ENCODE measurements around the gene KCTD1. TPM values are rescaled to one million over a fixed set of nuclear protein-coding genes. Genes with fewer than 3 reads are reported as not detected.

KCTD1 gene
- total and polyA plus RNA-seq, 2 donors (not counting 1 experiment from before 2014, with no cell fraction given): 2.3 to 5.0 TPM

GRCh38 chr18:26424428-26425147 is 123.8 kb downstream of the KCTD1 start:
- no peak overlapping the region for H3K4me2 ChIP-seq (replicated peaks; ENCODE audit: low read depth, low read length, poor library complexity, severe bottlenecking)
- no peaks in the 10 kb centered on the region for H3K36me3 ChIP-seq (replicated peaks in 1 of 2; ENCODE audit: control extremely low read depth in 1 of 2, control insufficient read depth in 1 of 2, extremely low read depth in 1 of 2, insufficient read depth in 2 of 2, low read length in 1 of 2)
- Mint-ChIP-seq H3K27ac (no peak overlapping the region), H3K27me3 (no peaks in the 10 kb centered on the region), H3K4me3 (no peak overlapping the region), H3K4me1 (peaks cover 2% of the 10 kb centered on the region), H3K9me3 (ENCODE audit: insufficient read depth) (no peaks in the 10 kb centered on the region)
- no peaks in the 10 kb centered on the region for H3K79me2 ChIP-seq (ENCODE audit: control insufficient read depth, insufficient read depth, low read length)
- ATAC-seq (ENCODE audit: low read depth): no peak
- H3K27me3 ChIP-seq (replicated peaks in 1 of 4; ENCODE audit: control extremely low read depth in 1 of 4, control insufficient read depth in 3 of 4, insufficient read depth in 4 of 4, low read length in 3 of 4): no peaks in the 10 kb centered on the region
- no peak overlapping the region for H2AFZ ChIP-seq (ENCODE audit: insufficient read depth, low read depth, low read length, poor library complexity, severe bottlenecking)
- H4K20me1 ChIP-seq (ENCODE audit: control insufficient read depth, insufficient read depth, low read length, poor library complexity, severe bottlenecking): no peaks in the 10 kb centered on the region
- TF ChIP-seq EZH2 (IDR thresholded peaks at IDR 0.05; ENCODE audit: borderline replicate concordance, insufficient read depth, low read depth, low read length, poor library complexity, severe bottlenecking) (no peak), CTCF (IDR thresholded peaks at IDR 0.05) (no peak)
- no peak overlapping the region for H3K27ac ChIP-seq (ENCODE audit: low read length in 2 of 2)
- H3K9ac ChIP-seq (ENCODE audit: low read length): no peak overlapping the region
- DNase-seq: no peak
- H3K9me3 ChIP-seq (ENCODE audit: control extremely low read depth in 1 of 3, control insufficient read depth in 2 of 3, insufficient read depth in 1 of 3, low read length in 2 of 3): no peaks in the 10 kb centered on the region
- 89% methylated on average over 4 of the region's 4 CpGs for WGBS (ENCODE audit: insufficient coverage)
- POLR2A ChIA-PET: no interaction called here
- H3K4me1 ChIP-seq (ENCODE audit: control insufficient read depth in 2 of 2, insufficient read depth in 2 of 2, low read length in 2 of 2): no peaks in the 10 kb centered on the region
- intact Hi-C loops (cut with micrococcal nuclease): no loop called here
- CTCF ChIA-PET: no interaction called here
- H3K4me3 ChIP-seq (ENCODE audit: control extremely low read depth in 1 of 5, extremely low read depth in 1 of 5, insufficient read depth in 1 of 5, low read depth in 2 of 5, low read length in 4 of 5): no peak overlapping the region

- H2AFZ ChIP-seq (ENCODE audit: insufficient read depth, low read depth, low read length, poor library complexity, severe bottlenecking): no peak overlapping the region
- DNase-seq (no peak), ATAC-seq (ENCODE audit: low read depth) (no peak)
- no peaks in the 10 kb centered on the region for H3K79me2 ChIP-seq (ENCODE audit: control insufficient read depth, insufficient read depth, low read length)
- ChIA-PET POLR2A (no interaction called here), CTCF (no interaction called here)
- Mint-ChIP-seq H3K4me1 (peaks cover 2% of the 10 kb centered on the region), H3K9me3 (ENCODE audit: insufficient read depth) (no peaks in the 10 kb centered on the region), H3K4me3 (no peak overlapping the region), H3K27ac (no peak overlapping the region), H3K27me3 (no peaks in the 10 kb centered on the region)
- no peak overlapping the region for H3K4me3 ChIP-seq (ENCODE audit: control extremely low read depth in 1 of 5, extremely low read depth in 1 of 5, insufficient read depth in 1 of 5, low read depth in 2 of 5, low read length in 4 of 5)
- no peak overlapping the region for H3K4me2 ChIP-seq (replicated peaks; ENCODE audit: low read depth, low read length, poor library complexity, severe bottlenecking)
- H3K4me1 ChIP-seq (ENCODE audit: control insufficient read depth in 2 of 2, insufficient read depth in 2 of 2, low read length in 2 of 2): no peaks in the 10 kb centered on the region
- TF ChIP-seq EZH2 (IDR thresholded peaks at IDR 0.05; ENCODE audit: borderline replicate concordance, insufficient read depth, low read depth, low read length, poor library complexity, severe bottlenecking) (no peak), CTCF (IDR thresholded peaks at IDR 0.05) (no peak)
- intact Hi-C loops (cut with micrococcal nuclease): no loop called here
- H3K36me3 ChIP-seq (replicated peaks in 1 of 2; ENCODE audit: control extremely low read depth in 1 of 2, control insufficient read depth in 1 of 2, extremely low read depth in 1 of 2, insufficient read depth in 2 of 2, low read length in 1 of 2): no peaks in the 10 kb centered on the region
- H4K20me1 ChIP-seq (ENCODE audit: control insufficient read depth, insufficient read depth, low read length, poor library complexity, severe bottlenecking): no peaks in the 10 kb centered on the region
- 84% methylated on average over 2 of the region's 6 CpGs for WGBS (ENCODE audit: insufficient coverage)
- no peaks in the 10 kb centered on the region for H3K27me3 ChIP-seq (replicated peaks in 1 of 4; ENCODE audit: control extremely low read depth in 1 of 4, control insufficient read depth in 3 of 4, insufficient read depth in 4 of 4, low read length in 3 of 4)
- H3K27ac ChIP-seq (ENCODE audit: low read length in 2 of 2): no peak overlapping the region
- H3K9me3 ChIP-seq (ENCODE audit: control extremely low read depth in 1 of 3, control insufficient read depth in 2 of 3, insufficient read depth in 1 of 3, low read length in 2 of 3): no peaks in the 10 kb centered on the region
- H3K9ac ChIP-seq (ENCODE audit: low read length): no peak overlapping the region
These were observed 125.7 kb downstream of the KCTD1 start for GRCh38 chr18:26422472-26423162.

All from B cell (primary cell).